ENCODE results near the gene KCNQ1.

Gene KCNQ1

DNA sequence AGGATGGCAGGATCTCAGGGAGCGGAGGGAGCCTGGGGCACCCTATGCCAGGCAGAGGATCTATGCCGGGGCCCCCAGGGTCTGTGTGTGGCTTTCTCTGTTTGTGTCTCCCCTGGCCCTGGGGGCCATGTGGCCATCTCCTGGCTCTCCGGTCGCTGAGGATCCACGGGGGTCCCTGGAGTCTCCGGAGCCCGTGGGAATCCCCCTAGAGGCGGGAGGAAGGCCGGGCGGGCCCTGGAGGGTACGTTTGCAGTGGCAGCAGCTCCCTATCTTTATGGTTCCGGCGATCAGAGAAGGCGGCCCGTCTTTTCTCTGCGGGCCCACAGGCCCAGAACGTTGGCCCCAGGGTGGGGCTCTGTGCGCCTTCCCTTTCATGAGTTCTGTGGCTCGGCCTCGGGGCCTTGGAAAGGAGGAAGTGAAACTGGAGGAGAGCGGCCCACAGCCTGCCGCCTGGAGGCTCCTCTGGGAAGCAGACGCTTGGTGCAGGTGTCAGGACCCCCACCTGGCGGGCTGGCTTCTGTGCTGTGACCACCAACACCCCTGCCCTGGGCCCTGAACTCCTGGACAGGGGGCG is 82.1 kb downstream of the KCNQ1 start:
- peak in 3 of 5 donors; percentile 1 to 12 (median 3) for DNase-seq

- DNase-seq: peak in 3 of 5 donors; percentile 0 to 8 (median 2)
These were observed 82.9 kb downstream of the KCNQ1 start for GRCh38 chr11:2527621-2528291.

DNA sequence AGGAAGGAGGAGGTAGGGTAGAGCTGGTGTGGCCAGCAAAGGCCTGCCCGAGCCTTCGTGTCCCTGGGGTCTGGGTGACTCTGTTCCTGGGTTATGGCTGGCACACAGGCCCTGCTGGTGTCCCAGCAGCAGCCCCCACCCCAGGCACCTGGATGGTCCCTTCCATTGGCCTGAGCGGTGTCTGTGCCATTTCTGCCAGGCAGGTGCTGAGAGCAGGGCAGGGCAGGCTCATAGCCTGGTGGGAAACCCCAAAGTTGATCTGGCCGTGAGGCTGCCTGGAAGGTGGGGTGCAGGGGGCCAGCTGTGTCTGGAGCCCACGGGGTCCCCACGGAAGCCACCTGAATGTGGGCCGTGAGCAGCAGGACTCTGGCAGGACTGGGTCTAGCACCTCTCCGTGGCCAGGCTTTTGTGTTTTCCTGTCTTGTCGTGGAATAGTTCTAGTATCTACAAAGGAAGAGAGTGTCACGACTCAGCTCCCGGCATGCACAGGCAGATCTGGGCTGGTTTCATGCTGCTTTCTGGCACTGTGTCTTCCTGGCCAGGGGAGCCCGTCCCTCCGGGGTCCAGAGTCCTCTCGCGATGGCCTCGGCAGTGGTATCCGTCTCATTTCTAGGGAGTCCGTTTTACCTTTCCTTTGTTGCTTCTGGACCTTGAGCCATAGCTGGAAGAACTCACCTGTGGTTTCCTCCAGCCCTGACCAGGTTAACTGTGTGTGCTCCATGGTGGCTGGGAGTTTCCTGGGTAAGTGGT is 83.7 kb downstream of the KCNQ1 start:
- peak in 1 of 5 donors; percentile 7 for DNase-seq

DNA sequence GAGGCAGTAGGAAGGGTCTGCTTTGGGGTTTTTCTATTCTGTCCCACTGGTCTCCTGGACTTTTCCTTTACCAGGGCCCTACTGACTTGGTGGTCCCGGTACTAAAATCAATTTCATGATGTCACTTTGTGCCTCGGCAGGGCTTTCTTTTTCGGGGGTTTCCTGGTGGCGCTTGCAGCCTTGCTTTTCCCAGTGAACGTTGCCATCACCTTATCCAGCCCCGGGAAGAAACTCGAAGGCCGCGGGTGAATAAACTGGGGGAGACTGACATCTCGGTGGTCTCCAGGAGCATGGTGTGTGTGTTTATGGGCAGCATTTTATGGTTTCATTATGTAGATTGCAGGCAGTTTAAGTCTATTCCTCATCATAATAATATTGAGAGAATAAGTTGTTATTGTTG is 84.4 kb downstream of the KCNQ1 start:
- no peak for DNase-seq

DNA sequence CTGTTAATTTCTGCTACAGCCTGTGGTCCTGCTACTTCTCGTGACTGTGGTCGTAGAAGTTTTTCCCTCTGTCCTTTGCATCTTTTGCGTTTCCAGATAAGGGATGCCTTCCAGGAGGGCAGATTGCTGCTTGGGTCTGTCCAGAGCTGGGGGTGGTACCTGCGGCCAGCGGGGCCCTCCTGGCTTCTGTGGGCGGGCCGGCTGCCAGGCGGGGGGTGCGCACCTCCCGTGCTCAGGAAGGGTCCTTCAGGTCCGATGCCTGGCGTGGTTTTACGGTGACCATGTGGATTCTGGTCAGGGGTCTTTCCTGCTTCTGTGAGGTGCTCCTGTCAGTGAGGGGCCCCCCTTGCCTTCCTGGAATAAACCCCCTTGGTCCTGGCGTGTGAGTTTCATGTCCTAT is 84.8 kb downstream of the KCNQ1 start:
- DNase-seq: peak in 1 of 5 donors; percentile 4

DNA sequence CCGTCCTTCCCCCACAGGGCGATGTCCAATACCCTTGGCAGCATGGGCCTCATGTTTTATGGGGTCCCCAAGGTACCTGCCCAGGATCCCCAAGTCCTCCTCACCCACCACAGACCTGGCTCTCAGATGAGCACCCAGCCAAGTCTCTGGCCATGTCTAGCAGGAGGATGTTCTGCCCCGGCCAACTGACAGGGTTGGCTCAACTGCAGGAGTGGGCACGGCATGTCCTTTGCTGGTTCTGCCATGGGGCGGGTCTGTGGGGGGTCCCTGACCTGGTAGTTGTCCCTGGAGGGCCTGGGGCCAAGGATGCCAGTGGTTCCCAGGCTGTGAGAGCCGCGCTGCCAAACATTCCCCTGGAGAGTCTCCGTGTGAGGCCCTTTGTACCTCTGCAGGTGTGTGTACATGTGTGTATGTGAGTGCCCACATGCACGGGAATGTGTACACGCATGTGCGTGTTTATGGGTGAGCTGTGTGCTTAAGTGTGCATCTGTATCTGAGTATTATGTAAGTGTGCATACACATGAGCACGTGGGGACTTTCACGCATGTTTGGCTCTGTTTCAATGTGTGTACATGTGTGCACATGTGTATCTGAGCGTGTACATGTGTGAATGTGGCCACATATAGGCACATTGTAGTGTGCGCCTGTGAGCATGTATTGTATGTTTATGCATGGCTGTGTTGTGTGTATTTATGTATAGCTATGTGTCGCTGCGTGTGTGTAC is 85.5 kb downstream of the KCNQ1 start:
- peak in 1 of 5 donors; percentile 2 for DNase-seq

DNA sequence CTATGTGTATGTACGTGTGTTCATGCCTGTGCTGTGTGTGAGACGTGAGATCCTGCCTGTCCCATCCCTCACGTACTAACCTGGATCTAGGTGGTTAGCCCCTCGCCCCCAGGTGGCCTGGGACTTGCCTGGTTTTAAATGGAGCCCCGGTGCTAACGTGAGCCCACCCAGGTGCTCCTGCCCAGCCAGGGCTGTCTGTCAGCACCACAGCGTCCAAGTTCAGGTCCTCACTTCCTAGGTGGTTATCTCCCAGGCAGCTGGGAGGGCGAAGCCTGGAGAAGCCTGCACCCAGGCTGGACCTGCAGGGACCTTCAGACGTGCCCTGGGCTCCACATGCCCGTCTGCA is 86.0 kb downstream of the KCNQ1 start:
- peak in 1 of 5 donors; percentile 7 for DNase-seq

- peak; percentile 27 to 56 (median 48) for DNase-seq
These were observed 86.6 kb downstream of the KCNQ1 start for GRCh38 chr11:2531277-2531986.

DNA sequence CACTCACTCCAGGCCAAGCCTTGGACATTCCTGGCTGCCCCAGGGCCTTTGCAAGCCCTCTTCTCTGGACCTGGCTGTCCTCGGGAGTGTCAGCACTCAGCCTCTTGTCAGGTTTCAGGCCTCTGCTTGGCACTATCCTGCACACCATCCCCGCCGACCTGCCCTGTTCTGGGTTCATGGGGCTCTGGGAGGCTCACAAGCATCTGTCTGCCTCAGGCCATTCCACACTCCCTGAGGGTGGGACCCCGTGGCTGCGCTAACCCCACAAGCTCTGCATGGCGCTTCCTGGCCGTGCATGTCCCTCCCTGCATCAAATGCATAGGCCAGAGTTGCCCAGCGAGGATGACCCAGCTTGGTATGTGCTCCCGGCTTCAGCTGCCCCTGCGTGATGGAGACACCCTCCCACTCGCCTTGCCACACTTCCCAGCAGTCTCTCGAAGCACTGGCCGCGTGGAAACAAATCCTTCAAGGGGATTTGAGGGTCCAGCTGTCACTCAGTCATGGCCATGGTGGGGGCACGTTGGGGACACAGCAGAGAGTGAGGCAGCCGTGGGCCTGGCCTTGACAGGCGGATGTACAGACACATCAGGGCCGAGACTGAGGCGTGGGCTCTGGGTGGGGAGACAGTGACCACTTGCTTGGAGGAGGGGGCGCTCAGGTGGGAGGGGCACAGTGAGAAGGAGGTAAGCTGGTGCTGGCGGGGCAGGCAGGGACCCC is 87.3 kb downstream of the KCNQ1 start:
- DNase-seq: peak in 3 of 5 donors; percentile 1 to 8 (median 4)

GRCh38 chr11:2532704-2533586 is 88.1 kb downstream of the KCNQ1 start:
- peak; percentile 79 to 89 (median 84) for DNase-seq

DNA sequence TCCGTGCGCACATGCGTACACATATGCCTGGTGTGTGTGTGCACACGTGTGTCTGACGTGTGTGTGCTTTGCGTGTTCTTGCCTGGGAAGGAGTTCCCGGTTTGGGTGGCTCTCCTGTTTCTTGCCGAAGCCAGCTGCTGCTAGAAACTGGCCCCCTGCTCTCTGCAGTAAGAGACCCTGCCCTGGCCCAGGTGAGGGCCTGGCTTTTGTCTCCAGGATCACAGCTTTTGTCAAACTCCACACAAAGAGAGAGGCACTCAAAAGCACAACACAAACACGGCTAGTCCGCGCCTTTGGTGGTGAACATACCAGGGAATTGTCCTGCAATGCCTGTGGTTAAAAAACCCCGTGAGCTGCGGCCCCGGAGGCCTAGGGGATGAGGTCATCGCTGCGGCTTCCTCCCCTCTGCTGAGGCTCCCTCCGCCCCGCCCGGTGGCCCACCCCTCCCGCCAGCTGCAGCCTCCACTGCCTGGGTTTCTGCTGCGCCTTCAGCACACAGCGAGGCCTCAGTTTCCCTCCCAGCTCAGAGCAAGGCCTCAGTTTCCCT is 88.9 kb downstream of the KCNQ1 start:
- DNase-seq: peak in 1 of 5 donors; percentile 13

DNA sequence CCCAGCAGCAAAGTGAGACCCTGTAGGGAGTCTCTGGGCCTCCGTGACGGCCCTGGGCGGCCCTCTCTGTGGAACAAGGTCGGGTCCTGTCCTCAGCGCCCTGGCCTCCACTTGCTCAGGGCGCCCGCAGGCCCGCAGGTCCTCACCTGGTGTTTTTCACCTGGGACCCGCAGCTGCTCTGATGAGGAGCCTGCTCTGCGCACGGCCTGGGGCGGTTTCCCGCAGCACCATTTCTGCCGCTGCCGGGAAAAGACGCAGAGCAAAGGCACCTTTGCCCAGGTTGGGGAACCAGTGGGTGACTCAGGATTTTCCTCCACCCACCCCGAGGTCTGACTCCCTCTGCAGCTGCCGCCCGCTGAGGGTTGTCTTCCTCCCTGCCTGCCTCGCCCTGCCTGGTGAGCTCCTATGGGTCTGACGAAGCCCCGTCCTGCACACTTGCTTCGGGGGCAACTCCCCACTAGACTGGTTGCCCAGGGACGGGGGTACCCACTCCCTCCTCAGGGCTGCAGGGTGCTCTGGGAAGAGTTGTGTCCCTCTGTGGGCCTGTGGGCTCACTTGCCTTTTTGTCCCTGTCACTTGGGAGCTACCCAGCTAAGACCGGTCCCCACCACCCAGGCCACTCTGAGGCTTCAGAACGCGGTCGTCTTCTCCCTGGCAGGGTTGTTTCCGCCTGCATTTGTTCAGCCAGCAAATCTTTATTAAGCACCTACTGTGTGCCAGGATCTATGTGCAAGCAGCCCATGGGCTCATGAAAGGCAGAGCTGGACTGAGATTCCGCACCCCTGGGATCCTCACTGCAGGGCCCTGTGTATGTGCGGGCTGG is 89.5 kb downstream of the KCNQ1 start:
- peak in 2 of 5 donors; percentile 4 to 10 for DNase-seq

DNA sequence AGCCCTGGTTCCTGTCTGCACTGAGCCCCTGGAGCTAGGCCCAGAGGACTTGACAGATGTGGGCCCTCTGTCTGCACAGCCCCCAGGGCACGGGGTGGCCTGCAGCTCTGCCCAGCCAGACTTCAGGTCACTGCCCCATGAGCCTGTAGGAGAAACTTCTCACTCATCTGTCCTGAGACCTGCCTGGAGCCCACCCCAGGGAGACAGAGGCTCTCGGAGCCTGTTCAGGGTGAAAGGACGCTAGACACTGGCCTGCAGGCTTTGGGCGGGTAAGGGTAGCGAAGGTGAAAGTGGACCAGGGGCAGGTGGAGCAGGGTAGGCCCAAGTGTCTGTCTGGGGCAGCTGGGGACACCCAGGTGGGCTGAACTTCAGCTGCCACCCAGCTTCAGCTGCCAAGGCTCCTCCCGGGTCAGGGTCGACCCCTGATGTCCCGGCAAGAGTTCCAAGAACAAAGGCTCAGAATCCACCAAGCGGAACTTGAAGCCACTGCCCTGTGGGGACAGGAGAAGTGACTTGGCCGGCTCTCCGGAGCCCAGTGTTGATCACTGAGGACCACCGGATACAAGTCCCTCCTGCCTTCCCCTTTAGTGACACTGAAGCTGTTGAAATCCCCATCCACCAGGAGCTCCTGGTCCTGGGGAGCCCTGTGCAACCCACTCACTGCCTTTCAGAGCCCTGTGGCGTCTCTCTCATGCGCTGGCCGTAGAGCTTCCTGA is 90.3 kb downstream of the KCNQ1 start:
- DNase-seq: peak in 2 of 5 donors; percentile 2 to 8

DNA sequence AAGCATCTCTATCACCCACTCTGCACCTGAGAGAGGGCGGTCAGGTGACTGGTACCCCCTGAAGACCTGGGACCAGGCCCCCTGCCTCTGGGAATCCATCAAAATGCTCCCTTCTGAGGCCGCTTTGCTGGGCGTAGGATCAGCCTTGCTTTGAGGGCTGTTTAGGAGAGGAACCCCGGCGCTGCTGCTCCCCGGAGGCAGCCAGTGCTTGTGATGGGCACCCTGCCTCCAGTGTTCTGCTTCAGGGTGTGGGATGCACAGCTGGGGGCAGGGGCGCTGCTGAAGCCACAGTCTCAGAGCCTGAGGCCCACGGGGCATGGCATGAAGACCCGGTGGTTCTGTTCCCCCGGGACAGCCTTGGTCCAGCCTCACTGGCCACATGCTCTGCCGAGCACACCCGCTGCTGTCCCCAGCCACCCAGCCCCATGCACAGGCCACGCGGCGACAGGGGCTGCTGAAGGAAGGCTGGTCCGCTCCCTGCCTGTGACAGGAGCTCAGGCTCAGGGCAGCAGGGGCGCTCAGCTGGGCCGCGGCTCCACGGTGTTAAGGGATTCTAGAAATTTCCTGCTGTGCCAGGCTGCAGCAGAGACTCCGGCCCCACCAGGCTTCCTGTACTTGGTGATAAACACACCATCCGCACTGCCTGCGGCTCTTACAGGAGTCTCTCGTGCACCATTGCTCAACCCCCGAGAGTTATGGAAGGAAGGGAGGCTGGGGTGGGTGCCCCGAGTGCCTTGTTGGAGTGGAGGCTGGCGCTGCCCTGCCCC is 91.0 kb downstream of the KCNQ1 start:
- peak in 2 of 5 donors; percentile 2 to 7 for DNase-seq

DNA sequence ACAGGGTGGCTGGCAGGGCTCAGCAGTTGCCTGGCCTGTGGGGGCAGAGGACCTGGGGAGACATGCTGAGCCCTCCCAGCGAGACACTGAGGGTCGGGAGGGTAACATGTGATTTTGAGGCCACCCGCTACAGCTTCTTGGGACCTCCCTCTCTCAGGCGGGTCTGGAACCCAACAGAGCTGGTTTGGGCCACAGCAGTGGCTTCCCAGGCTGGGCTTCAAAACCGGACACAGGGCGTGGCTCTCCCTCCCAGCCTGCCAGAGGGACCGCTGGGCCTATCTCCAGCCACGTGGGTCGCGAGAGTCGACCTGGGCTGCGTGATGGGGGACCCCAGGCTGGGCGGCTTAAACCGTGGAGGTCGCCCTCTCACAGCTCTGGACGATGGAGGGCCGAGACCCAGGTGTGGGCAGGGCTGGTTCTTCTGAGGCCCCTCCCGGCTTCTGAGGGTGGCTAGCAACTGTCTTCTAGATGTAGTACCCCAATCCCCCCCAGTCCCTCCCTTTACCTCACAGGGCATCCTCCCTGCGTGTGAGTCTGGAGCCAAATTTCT is 91.7 kb downstream of the KCNQ1 start:
- DNase-seq: peak in 2 of 5 donors; percentile 4 to 8

DNA sequence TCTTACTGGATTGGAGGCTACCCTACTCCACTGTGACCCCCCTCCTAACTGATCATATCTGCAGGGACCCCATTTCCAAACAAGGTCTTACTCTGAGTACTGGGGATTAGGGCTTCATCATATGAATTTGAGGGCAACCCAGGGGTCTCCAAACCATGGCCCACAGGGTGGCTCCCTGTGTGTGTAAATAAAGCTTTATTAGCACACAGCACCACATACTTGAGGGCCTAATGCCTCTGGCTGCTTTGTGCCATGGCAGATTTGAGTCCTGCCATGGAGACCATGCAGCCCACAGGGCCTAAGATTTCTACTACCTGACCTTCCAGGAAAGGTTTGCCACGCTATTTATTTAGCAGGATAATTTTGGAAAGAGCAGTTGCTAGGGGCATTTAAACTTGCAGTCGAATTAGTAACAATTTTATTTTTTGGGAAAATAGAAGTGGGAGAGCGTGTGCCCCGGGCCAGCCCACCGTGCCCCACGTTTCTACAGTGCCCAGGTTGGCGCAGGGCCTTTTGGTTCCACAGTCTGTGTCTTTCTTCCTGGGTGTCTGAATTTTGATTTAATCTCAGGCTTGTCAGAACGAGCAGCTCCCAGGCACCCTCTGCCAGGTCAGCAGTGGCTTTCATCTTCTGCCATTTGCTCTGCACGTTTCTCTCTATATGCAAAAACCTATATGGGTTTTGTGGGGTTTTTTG is 92.3 kb downstream of the KCNQ1 start:
- DNase-seq: peak in 1 of 5 donors; percentile 4

All from T-helper 1 cell (primary cell).